Suprapubic skin (tissue), 4 donors: ENCODE data around the gene HADH. TPM values are rescaled to one million over a fixed set of nuclear protein-coding genes. Genes with fewer than 3 reads are reported as not detected.
A peak's percentile ranks its signal among the peaks of the same experiment; 100 is the strongest.

Experiments used
- DNase-seq, 2 donors: peaks; one replicate each; pipeline ENCODE4 v3.0.0-alpha.2; 2019; ENCODE audit warnings: low spot score in 2 of 2
- H3K27ac ChIP-seq: fragments of 200-600 bp; sonication (generic); one replicate; pipeline ENCODE4 v1.5.1; 2019
- H3K27me3 ChIP-seq: fragments of 200-600 bp; sonication (generic); one replicate; pipeline ENCODE4 v1.5.1; 2019
- H3K36me3 ChIP-seq: fragments of 200-600 bp; sonication (generic); one replicate; pipeline ENCODE4 v1.5.1; 2019
- H3K4me1 ChIP-seq: fragments of 200-600 bp; sonication (generic); one replicate; pipeline ENCODE4 v1.5.1; 2019
- H3K4me3 ChIP-seq: fragments of 200-600 bp; sonication (generic); one replicate; pipeline ENCODE4 v1.5.1; 2019; ENCODE audit warnings: mild to moderate bottlenecking
- H3K9me3 ChIP-seq: fragments of 200-600 bp; sonication (generic); one replicate; pipeline ENCODE4 v1.5.1; 2019
- EP300 ChIP-seq: sonication (generic); formaldehyde crosslinking; IDR thresholded peaks from one replicate; pipeline ENCODE4 v1.6.1; 2017; ENCODE audit warnings: antibody characterized with exemption
- POLR2A ChIP-seq, 2 donors: fragments of 450-650 bp; IDR thresholded peaks; one replicate each; pipeline ENCODE4 v1.6.1; 2017; ENCODE audit warnings: antibody characterized with exemption in 2 of 2, mild to moderate bottlenecking in 2 of 2, moderate library complexity in 2 of 2
- POLR2AphosphoS5 ChIP-seq, 3 donors: sonication (generic); formaldehyde crosslinking; IDR thresholded peaks; one replicate each; pipeline ENCODE4 v1.6.1; 2017; ENCODE audit warnings: antibody characterized with exemption in 3 of 3
- WGBS: methylation state at CpG from one replicate; pipeline ENCODE4 v1.1.5; 2018; 5-methylcytosine and 5-hydroxymethylcytosine counted together
- total RNA-seq, 4 donors: library from RNA; depleted of rRNA; stranded (reverse); fragments of >200 nt; gene quantifications; one replicate each; pipeline ENCODE4 v1.1.0, GENCODE V29; 2016
- TF ChIP-seq, protein P1 (sequence below), 2 donors: fragments of 200-600 bp in 1 of 2; fragments of 450-650 bp in 1 of 2; sonication (generic) in 1 of 2; IDR thresholded peaks; one replicate each; pipeline ENCODE4 v1.5.1; 2016 to 2019; ENCODE audit warnings: antibody characterized with exemption in 2 of 2, mild to moderate bottlenecking in 1 of 2, moderate library complexity in 1 of 2

Gene HADH
- total RNA-seq, 4 donors from 2014 or later = 37.0 to 51.1 (median 42.6) TPM

DNA sequence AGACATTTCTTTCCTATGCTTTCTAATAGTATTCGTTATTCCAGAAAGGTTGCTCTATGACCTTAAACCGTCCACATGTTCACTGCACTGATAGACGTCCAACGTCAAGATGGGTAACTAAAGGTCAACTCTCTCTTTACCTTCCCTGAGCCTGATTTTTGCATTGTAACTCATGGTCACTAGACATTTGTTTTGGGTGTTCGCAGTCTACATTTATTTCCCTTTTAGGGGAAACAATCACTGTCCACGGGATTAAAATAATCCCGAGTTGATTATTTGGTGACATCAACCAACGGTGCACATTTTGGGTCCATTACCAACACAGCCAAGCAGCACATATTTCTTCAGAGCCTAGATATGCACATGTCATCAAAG lies 540 bp upstream of the HADH start:
- Histone ChIP-seq H3K9me3 (no peaks in the 10 kb centered on the region), H3K4me3 (peak overlapping the region; percentile 85), H3K27ac (peak overlapping the region; percentile 88), H3K27me3 (no peaks in the 10 kb centered on the region), H3K36me3 (no peaks in the 10 kb centered on the region), H3K4me1 (peaks cover 39% of the 10 kb centered on the region)
- 7% methylated on average over 8 of the region's 8 CpGs for WGBS
- DNase-seq = no peak
- TF ChIP-seq, protein P1, sequence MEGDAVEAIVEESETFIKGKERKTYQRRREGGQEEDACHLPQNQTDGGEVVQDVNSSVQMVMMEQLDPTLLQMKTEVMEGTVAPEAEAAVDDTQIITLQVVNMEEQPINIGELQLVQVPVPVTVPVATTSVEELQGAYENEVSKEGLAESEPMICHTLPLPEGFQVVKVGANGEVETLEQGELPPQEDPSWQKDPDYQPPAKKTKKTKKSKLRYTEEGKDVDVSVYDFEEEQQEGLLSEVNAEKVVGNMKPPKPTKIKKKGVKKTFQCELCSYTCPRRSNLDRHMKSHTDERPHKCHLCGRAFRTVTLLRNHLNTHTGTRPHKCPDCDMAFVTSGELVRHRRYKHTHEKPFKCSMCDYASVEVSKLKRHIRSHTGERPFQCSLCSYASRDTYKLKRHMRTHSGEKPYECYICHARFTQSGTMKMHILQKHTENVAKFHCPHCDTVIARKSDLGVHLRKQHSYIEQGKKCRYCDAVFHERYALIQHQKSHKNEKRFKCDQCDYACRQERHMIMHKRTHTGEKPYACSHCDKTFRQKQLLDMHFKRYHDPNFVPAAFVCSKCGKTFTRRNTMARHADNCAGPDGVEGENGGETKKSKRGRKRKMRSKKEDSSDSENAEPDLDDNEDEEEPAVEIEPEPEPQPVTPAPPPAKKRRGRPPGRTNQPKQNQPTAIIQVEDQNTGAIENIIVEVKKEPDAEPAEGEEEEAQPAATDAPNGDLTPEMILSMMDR (IDR thresholded peaks at IDR 0.05) = no peak
- no peak for TF ChIP-seq POLR2AphosphoS5 (IDR thresholded peaks at IDR 0.05)
- TF ChIP-seq EP300 = no peak
- no peak for TF ChIP-seq POLR2A (IDR thresholded peaks at IDR 0.05)

DNA sequence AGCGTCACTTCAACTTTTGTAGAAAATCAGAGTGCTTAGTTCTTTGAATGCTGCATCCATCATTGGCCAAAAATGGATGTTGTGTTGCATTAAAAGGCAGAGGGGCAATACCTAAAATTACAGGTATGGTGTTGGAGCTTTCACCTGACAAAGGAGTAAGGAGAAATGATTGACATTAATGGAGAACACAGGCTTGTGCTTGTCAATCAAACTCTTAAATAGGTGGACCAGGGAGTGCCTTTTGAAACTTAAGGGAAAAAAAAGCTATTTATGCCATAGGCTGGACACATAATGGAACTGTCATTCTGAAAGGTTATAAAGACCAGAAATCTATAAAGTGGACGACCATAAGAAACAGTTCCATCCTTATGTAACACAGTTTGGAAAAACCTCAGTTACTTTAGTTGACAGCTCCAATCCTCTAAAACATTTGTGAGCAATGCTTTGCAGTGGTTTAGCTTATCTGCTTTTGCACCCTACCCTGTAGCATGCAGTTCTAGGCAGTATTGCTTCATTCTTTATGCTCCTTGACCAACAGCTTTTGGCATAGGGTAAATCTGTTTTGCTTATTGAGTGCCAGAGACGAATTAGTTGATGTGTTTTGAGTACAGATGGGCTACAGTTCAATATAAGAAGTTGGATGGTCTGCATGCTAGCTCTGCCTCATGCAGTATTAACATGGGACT lies 2.4 kb downstream of the HADH start:
- no peak overlapping the region for H3K27ac ChIP-seq
- no peaks in the 10 kb centered on the region for H3K9me3 ChIP-seq
- peaks cover 45% of the 10 kb centered on the region for H3K4me1 ChIP-seq
- WGBS = 69% methylated on average over 3 of the region's 3 CpGs
- no peak for DNase-seq
- TF ChIP-seq, protein P1 (IDR thresholded peaks at IDR 0.05) = no peak
- no peak for TF ChIP-seq EP300
- H3K27me3 ChIP-seq = no peaks in the 10 kb centered on the region
- no peaks in the 10 kb centered on the region for H3K36me3 ChIP-seq
- no peak overlapping the region for H3K4me3 ChIP-seq

DNA sequence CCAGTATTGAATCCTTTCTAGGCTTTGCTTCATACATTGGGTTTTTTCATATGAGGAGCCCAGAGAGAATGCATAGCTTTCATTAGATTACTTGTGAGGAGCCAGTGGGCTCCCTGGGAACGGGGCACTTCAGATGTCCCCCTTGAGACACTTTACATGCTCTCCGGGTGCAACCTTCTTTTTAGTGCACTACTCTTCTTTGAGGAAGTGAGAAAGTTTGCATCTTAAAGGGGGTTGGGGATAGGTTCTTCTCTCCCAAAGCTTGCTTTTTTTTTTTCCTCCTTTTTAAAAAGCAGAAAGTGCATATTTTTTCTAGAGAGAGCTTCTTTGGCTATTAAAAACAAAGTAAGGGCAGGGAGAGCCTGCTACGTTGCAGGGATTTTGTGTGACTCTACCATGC lies 4.3 kb downstream of the HADH start:
- DNase-seq = no peak
- Histone ChIP-seq H3K36me3 (no peaks in the 10 kb centered on the region), H3K4me1 (peaks cover 48% of the 10 kb centered on the region), H3K4me3 (no peak overlapping the region), H3K27ac (no peak overlapping the region), H3K27me3 (no peaks in the 10 kb centered on the region), H3K9me3 (no peaks in the 10 kb centered on the region)
- no peak for TF ChIP-seq POLR2AphosphoS5 (IDR thresholded peaks at IDR 0.05)
- WGBS = 78% methylated on average over 3 of the region's 3 CpGs

DNA sequence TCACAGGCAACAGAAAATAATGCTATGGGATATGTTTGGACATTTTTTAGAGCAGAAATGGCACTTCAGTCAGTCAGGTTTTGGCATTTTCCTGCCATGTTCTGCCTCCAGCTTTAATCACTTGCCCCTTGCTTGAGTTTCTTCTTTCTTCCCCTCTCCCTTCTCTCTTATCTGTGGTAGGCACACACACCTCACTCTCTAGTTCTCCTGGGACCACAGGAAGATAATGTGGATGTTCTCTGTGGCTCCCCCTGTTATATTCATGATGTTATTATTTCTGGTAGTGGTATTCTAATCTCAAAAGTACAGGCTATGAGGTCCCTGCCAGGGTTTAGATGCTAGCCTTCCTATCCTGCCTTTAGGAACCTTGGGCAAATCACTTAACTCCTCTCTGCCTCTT lies 5.2 kb downstream of the HADH start:
- Histone ChIP-seq H3K4me3 (no peak overlapping the region), H3K4me1 (peaks cover 45% of the 10 kb centered on the region), H3K27me3 (no peaks in the 10 kb centered on the region), H3K36me3 (no peaks in the 10 kb centered on the region), H3K27ac (no peak overlapping the region), H3K9me3 (no peaks in the 10 kb centered on the region)
- no peak for DNase-seq
- TF ChIP-seq POLR2AphosphoS5 (IDR thresholded peaks at IDR 0.05) (no peak), POLR2A (IDR thresholded peaks at IDR 0.05) (no peak), EP300 (no peak)
- TF ChIP-seq, protein P1 (IDR thresholded peaks at IDR 0.05) = no peak

DNA sequence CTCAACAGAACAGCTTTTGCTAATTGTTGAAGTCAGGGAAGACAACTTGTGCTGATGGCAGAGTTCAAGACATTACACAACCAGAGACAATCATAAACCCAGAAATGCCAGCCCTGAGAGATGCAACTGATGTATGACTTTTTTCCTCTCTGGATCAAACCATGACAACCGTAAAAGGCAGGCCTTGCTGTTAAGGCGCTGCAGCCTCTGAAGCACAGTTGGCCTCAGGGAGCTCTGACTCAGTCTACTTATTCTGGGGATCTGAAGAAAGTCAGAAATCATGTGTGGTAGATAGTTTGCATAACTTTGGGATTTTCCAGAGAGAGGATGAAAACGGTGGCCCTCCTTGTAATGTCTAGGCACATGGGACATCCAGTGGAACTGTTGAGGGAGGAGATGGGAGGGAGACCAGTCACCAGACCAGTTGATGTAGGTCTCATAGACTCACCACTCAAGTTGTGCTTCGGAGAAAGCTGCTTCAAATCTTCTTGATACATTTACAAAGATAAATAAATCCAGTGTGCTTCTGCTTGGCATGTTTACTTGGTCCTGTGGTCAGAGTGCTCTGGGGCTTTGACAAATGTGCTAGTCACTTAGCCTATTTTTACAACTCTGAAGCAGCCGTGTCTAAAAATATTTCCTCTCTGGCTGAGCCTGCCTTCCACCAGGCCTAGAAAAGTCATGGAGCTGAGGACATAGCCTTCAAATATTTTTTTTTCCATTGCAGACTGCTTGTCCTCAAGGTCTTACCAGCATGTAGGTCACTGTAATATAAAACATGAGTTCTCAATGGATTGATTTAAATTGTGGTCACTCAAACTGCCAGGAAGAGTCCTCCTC lies 7.5 kb downstream of the HADH start:
- DNase-seq = no peak
- TF ChIP-seq, protein P1 (IDR thresholded peaks at IDR 0.05) = no peak
- TF ChIP-seq POLR2AphosphoS5 (IDR thresholded peaks at IDR 0.05) = no peak
- H3K4me3 ChIP-seq = no peak overlapping the region
- 64% methylated on average over 5 of the region's 5 CpGs for whole genome bisulfite sequencing
- H3K27ac ChIP-seq = peak overlapping the region; percentile 62
- H3K36me3 ChIP-seq = no peaks in the 10 kb centered on the region
- H3K27me3 ChIP-seq = no peaks in the 10 kb centered on the region
- no peaks in the 10 kb centered on the region for H3K9me3 ChIP-seq
- H3K4me1 ChIP-seq = peaks cover 30% of the 10 kb centered on the region
